Tongue (tissue), 2 donors: ENCODE data around the gene CCDC24. TPM values are rescaled to one million over a fixed set of nuclear protein-coding genes. Genes with fewer than 3 reads are reported as not detected.

ENCODE experiments used
- DNase-seq: peaks from one replicate; pipeline ENCODE4 v3.0.0-alpha.2; 2015
- total RNA-seq: library from RNA; depleted of rRNA; stranded (reverse); fragments of >200 nt; gene quantifications from one replicate; pipeline ENCODE4 v1.2.3, GENCODE V29; 2014

Gene CCDC24
- 3.2 TPM for total RNA-seq

GRCh38 chr1:43991476-43992231 is at the start of gene CCDC24:
TSS of gene CCDC24 (plus strand) at chr1:43991599. CDS start at chr1:43991879, 280 bp downstream.
- DNase-seq = peak; percentile 81

DNA sequence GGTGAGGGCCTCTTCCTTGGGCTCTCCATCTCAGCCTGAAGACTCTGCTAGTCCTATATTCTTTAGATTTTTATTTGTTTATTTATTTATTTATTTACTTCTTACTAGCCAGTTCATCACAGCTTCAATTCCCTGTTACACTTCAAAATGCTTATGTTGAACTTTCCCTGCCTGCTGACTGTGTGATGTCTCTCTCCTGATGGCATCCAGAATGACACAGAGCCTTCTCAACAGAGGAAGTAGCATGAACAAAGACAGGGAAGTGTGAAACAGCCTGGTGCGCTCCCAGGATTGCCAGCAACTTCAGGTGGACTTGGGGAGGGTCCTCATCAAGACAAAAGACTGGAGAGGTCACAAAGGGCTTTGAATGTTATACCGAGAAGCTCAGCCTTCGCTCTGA is 49.0 kb upstream of the CCDC24 start:
- DNase-seq = no peak

DNA sequence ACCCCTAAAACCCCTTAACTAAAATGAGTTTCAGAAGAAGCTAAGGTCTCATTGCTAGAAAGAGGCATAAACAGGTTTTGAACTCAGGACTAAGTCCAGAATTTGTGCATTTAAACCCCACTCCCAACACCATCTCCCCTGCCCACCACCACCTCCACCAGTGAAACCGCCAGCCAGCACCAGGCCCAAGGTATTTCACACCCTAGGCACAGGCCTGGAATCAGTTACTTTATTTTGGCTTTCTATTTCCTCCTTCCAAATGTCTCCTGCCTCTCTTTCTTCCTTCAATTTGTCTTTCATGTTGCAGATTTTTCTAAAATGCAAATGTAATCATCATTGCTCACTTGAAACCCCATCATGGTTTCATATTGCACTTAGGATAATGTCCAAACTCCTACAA is 46.5 kb upstream of the CCDC24 start:
- no peak for DNase-seq

- peak; percentile 51 for DNase-seq
Observed at GRCh38 chr1:43945674-43946235, 45.6 kb upstream of the CCDC24 start.

DNA sequence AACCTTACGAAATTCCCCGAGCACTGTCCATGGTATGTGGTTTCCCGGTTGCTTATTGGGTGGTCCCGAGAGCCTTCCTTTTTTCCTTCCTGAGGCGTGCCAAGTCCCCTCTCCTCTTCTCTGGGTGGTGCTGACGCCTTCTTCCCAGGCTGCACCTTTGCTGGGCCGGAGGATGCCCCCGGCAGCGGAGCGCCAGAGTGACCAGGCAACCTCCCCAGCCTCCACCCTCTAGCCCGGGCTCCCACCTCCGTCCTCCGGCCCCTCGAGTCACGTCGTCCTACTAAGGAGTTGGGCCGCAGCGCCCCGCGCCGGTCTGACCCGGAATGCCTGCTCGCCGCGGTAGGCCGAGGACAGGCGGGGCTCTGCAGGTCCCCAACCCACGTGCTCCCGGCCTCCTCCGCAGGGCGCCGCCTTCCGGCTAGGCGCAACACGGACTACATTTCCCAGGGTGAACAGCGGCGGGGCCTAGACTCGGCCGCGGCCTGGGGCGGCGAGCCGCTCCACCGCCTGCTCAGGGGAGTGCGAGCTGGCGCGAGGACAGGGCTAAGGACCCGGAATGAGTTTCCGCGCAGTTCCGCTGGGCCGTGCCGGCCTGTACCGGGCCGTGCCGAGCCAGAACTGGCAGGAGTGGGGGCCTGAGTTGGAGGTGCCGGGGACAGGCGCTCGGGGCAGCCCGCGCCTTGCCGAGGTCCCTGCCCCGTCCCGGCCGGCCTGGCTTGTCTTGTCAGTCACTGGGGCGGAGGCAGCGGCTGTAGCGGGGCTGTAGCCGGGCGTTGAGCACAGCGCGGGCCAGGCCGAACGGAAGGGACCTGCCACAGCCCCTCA is 45.0 kb upstream of the CCDC24 start, which contains the start of gene IPO13:
IPO13 (plus strand) TSS at position 715 of the 825 bp plus-strand sequence. CDS start 651 bp downstream, outside the sequence.
- peak; percentile 97 for DNase-seq

DNA sequence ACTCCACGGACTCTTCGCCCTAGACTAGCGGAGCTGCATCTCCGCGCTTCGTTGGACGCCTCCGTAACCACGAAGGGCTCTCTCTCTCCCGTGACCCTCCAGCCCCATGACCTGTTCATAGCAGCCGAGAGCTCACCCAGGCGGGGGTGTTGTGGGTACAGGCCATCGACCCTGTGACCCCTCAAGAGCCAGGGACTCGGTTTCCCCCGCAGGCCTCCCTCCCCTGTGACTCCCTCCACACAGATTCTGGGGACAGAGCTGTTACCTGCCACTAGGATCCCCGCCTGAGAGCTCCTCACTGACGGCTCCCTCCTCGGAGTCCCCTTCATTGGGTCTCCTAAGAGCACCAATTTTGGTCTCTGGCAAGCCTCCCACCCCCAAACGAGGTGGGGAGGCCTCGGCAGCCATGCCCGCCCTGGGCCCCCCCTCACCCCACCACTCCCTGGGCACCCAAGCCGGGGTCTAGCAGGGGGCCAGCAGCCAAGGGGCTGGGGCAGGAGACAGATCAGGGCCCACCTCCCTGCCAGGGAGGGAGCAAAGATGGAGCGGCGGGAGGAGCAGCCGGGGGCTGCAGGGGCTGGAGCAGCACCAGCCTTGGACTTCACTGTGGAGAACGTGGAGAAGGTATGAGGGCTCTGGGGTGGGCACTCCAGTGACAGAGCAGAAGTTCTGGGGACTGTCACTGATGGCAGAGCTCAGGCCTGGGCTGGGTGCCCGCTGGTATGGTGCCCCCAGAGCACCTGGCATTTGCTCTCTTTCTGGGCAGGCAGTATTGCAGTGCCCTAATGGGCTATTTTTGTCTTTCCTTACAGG is 44.1 kb upstream of the CCDC24 start:
- peak; percentile 32 for DNase-seq

DNA sequence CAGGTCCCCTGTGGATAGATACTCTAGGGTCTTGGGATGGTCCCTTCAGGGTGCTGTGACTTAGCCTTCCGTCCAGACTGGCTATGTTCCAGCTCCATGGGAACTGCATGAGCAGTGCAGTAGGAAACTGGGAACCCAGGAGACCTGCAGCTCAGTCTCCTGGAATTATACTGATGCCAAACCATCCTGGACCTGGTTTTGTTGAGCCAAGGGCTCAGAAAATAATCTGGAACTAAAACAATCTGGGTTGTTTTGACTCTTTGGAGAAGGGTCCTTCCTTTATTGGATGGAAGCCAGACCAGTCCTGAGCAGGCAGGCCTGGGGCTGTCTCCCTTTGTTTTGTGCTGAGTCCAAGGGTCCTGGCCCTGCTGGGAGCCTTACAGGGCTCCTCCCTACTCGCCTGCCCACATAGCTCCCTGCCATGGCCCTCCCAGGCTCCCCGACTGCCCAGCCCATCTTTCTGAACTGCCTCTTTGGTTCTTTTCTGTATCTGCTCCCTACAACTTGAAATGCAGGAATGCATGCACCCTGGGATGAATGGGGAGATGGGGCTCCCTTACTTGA is 43.4 kb upstream of the CCDC24 start:
- no peak for DNase-seq

GRCh38 chr1:43949678-43950077 is 41.7 kb upstream of the CCDC24 start:
- DNase-seq = peak; percentile 85

DNA sequence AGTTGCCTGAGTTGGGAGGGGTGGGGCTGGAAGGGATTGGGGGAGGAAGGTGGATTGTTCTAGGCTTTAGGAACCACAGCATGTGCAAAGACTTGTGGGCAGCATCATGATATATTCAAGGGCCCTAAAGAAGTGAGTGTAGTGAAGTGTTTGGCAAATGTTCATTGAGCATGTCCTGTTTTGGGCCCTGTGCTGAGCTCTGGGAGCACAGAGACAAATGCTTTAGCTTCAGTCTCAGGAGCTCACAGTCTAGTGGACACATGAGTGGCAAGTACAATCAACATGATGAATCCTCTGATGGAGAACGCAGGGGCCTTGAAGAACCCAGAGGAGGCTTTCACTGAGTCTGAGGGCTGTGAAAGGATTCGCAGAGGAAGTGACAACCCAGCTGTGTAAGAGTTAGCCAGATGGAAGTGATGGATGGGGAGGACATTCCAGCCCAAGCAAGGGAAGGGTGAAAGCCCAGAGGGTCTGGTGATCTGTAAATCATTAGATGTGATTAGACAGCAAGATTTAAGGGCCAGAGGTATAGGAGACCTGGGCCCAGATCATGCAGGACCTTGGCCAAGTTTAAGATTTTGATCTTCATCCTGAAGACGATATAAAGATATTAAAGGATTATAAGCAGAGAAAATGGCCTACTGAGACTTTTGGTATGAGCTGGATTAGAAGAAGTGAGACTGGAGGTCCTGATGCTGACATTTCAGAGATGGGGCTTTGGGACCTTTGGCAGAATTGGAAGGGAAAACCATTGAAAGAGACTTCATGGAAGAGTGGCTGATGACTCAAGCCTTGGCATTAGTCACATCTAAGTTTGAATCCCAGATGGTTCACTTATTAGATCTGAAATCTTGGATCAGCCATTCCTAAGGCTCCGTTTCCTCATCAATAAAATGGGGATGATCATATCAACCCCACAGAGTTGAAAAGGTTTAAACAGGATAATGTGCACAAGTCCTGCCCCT is 40.1 kb upstream of the CCDC24 start:
- no peak for DNase-seq

DNA sequence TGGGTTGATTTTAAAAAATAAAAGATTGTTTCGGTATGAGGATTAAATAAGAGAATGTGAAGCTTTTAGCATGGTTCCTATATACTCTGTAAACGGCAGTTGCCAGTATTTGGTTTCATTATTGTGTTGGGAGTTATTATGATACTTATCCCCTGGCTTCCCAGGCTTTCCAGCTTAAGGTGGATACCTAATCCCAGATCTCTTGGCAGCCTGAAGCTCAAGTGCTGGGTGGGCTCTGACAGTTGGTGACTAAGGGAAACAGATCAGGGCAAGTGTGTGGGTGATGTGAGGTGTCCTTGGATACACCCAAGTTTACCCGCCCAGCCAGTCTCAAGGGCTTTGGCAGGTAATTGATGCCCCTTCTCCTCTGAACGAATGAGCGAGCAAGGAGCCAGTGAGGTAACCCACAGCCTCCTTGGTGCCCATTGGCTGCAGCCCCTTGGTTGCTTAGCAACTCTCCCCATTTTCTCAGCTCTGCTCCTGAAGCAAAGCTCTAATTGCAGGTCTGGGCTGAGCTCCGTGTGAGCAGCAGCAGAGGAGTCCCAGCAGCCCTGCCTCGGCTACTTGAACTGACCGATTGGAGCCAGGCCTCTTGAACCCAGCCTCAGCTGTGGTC is 38.6 kb upstream of the CCDC24 start:
- DNase-seq = peak; percentile 68

GRCh38 chr1:43953361-43953760 is 38.0 kb upstream of the CCDC24 start:
- no peak for DNase-seq

GRCh38 chr1:43954036-43954435 is 37.4 kb upstream of the CCDC24 start:
- DNase-seq = no peak

DNA sequence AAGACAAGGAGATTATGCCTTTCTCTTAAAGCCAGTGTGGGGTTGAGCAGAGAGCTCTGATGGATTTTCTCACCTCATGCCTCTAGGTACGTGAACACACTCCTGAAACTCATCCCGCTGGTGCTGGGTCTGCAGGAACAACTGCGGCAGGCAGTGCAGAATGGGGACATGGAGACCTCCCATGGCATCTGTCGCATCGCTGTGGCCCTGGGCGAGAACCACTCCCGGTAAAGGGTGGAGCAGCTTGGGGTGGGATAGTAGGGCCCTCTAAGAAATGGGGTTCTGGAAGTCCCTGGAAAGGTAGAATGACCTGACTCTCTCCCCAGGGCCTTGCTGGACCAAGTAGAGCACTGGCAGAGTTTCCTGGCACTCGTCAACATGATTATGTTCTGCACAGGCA is 35.2 kb upstream of the CCDC24 start:
- DNase-seq = no peak

DNA sequence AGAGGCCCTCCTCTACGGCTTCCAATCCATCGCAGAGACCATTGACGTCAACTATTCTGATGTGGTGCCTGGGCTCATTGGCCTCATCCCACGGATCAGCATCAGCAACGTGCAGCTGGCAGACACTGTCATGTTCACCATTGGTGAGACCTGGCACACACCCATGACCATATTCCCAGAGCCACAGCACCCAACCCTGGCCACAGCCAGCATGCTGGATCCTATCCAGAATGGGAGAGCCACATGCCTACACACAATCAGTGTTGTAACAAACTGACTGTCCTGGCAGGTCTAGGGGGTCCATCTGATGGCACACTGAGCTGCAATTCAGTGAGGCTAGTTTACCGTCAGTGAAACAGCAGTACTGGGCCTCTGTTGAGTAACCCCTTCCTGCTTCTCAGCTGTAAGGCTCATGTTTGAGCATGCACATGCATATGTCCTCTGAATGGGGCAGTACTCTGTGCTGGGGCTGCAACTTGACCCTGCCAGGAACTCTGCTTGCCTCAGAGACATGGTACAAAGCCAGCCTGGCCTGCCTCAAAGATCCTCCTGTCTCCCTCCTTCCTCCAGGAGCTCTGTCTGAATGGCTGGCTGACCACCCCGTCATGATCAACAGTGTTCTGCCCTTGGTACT is 33.9 kb upstream of the CCDC24 start:
- DNase-seq = no peak

- no peak for DNase-seq
Observed at GRCh38 chr1:43958351-43959255, 32.8 kb upstream of the CCDC24 start.

DNA sequence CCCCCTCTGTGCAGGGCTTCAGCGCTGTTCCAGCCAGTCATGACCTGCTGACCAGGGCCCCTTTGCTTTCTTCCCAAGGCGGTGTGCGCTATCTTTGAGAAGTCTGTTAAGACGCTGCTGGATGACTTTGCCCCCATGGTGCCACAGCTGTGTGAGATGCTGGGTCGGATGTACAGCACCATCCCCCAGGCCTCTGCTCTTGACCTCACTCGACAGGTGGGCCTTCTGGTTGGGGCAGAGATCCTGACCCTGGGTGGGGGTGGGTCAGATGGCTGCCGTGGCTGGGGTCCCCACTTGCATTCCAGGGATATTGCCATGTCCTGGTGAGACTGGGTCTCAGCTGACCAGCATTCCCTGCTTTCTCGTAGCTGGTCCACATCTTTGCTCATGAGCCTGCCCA is 30.6 kb upstream of the CCDC24 start:
- DNase-seq = no peak

DNA sequence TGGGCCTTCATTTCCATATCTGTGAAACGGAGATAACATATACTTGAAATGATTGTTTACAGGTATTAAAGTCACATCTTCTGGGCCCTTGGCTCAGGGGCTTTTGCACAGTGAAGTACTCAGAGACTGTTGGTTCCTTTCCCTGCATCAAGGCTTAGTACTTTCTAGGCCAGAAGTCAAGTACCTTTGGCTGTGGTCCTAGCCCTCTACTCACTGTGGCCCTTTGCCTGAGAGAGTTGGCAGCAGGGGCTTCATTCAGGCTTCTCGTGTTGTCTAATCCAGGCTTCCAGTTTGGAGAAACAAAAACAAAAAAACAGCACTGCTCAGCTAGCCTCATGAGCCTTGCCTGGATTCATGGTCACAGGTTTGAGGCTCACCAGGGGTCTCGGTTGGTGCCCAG is 29.7 kb upstream of the CCDC24 start:
- DNase-seq = no peak

GRCh38 chr1:43962324-43962723 is 29.1 kb upstream of the CCDC24 start:
- DNase-seq = no peak

DNA sequence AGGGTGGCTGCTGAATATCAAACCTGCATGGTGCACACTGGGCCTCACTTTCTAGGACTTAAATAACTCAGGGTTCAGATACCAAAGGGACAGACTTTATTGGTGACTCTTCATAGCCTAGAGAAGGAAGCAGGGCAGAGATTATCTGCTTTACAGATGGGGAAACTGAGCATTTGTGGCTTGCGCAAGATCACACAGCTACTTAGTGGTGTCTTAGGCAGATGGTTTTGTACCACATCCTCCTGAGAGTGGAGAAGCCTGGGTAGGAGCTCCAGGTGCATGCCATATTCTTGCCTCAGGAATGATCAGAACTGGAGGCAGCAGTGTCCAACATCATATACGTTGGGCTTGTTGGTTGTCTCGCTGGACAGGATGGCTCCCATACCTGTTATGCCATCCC is 28.4 kb upstream of the CCDC24 start:
- DNase-seq = no peak
